H1 (cell line): Measurements from ENCODE around the gene ELMO1. TPM values are rescaled to one million over a fixed set of nuclear protein-coding genes. Genes with fewer than 3 reads are reported as not detected.

Experiments
- ATF2 ChIP-seq: IDR thresholded peaks from 2 replicates; pipeline ENCODE4 v1.6.1; 2012; ENCODE audit warnings: low read length, inconsistent platforms
- EZH2 ChIP-seq: fragments of 200-600 bp; sonication (generic); IDR thresholded peaks from 2 replicates; pipeline ENCODE4 v1.7.1; 2012; ENCODE audit warnings: low read depth, mild to moderate bottlenecking, moderate library complexity, low read length, inconsistent platforms; ENCODE audit not compliant: severe bottlenecking
- HDAC6 ChIP-seq: IDR thresholded peaks from one replicate; pipeline ENCODE4 v1.7.1; 2012; ENCODE audit warnings: low read depth, mild to moderate bottlenecking, inconsistent platforms, low read length, moderate library complexity
- KDM5A ChIP-seq: fragments of 200-600 bp; IDR thresholded peaks from 2 replicates; pipeline ENCODE4 v1.7.1; 2012; ENCODE audit warnings: mild to moderate bottlenecking, low read length, inconsistent platforms, mixed read lengths
- MAFK ChIP-seq: IDR thresholded peaks from 2 replicates; pipeline ENCODE4 v1.6.1; 2012; ENCODE audit warnings: low read depth, mild to moderate bottlenecking, improper control_type of control experiment, low read length
- SIN3A ChIP-seq, 2 experiments: IDR thresholded peaks in 1 of 2; conservative IDR thresholded peaks in 1 of 2; 2 replicates each; pipeline ENCODE4 v1.6.1; 2011 to 2012; ENCODE audit warnings: low read length in 2 of 2, improper control_type of control experiment in 1 of 2, low read depth in 1 of 2, mild to moderate bottlenecking in 1 of 2
- TCF12 ChIP-seq: IDR thresholded peaks from 2 replicates; pipeline ENCODE4 v1.6.1; 2011; ENCODE audit warnings: low read depth, mild to moderate bottlenecking, low read length
- YY1 ChIP-seq: IDR thresholded peaks from 2 replicates; pipeline ENCODE4 v1.6.1; 2011; ENCODE audit warnings: low read depth, mild to moderate bottlenecking, low read length
- polyA plus RNA-seq, 7 experiments: library from polyadenylated mRNA; depleted of rRNA in 3 of 7; stranded (reverse) in 5 of 7; unstranded in 2 of 7; fragments of >200 nt in 5 of 7; fragments of 200-250 nt in 2 of 7; gene quantifications; 1 replicate in 5 of 7; 2 replicates in 1 of 7; 4 replicates in 1 of 7; pipeline versions ENCODE4 v1.2.1 to v1.2.3, GENCODE V29; 2011 to 2013; ENCODE audit warnings: missing spikeins in 2 of 7, mixed read lengths in 2 of 7
- total RNA-seq: library from RNA; stranded (reverse); fragmentation: NEBNext Ultra II Directional; extraction: Animal tissue kit (Norgen Biotek cat#: 25700); gene quantifications from 2 replicates; pipeline ENCODE4 v1.2.1, GENCODE V29; 2021
- TF ChIP-seq, protein P1 (sequence below): fragments of 300-600 bp; sonication (generic); IDR thresholded peaks from 2 replicates; pipeline ENCODE4 v1.7.1; 2012; ENCODE audit warnings: low read length, moderate library complexity, mild to moderate bottlenecking, inconsistent platforms; ENCODE audit not compliant: insufficient replicate concordance

Gene ELMO1
- total and polyA plus RNA-seq, 2 of the 8 experiments (the other 6 are each of a cell fraction or from before 2014, with no cell fraction given), result 18.4 to 21.0 TPM

GRCh38 chr7:37481722-37482288 lies 33.1 kb upstream of the ELMO1 start (continued):
- TF ChIP-seq, protein P1, sequence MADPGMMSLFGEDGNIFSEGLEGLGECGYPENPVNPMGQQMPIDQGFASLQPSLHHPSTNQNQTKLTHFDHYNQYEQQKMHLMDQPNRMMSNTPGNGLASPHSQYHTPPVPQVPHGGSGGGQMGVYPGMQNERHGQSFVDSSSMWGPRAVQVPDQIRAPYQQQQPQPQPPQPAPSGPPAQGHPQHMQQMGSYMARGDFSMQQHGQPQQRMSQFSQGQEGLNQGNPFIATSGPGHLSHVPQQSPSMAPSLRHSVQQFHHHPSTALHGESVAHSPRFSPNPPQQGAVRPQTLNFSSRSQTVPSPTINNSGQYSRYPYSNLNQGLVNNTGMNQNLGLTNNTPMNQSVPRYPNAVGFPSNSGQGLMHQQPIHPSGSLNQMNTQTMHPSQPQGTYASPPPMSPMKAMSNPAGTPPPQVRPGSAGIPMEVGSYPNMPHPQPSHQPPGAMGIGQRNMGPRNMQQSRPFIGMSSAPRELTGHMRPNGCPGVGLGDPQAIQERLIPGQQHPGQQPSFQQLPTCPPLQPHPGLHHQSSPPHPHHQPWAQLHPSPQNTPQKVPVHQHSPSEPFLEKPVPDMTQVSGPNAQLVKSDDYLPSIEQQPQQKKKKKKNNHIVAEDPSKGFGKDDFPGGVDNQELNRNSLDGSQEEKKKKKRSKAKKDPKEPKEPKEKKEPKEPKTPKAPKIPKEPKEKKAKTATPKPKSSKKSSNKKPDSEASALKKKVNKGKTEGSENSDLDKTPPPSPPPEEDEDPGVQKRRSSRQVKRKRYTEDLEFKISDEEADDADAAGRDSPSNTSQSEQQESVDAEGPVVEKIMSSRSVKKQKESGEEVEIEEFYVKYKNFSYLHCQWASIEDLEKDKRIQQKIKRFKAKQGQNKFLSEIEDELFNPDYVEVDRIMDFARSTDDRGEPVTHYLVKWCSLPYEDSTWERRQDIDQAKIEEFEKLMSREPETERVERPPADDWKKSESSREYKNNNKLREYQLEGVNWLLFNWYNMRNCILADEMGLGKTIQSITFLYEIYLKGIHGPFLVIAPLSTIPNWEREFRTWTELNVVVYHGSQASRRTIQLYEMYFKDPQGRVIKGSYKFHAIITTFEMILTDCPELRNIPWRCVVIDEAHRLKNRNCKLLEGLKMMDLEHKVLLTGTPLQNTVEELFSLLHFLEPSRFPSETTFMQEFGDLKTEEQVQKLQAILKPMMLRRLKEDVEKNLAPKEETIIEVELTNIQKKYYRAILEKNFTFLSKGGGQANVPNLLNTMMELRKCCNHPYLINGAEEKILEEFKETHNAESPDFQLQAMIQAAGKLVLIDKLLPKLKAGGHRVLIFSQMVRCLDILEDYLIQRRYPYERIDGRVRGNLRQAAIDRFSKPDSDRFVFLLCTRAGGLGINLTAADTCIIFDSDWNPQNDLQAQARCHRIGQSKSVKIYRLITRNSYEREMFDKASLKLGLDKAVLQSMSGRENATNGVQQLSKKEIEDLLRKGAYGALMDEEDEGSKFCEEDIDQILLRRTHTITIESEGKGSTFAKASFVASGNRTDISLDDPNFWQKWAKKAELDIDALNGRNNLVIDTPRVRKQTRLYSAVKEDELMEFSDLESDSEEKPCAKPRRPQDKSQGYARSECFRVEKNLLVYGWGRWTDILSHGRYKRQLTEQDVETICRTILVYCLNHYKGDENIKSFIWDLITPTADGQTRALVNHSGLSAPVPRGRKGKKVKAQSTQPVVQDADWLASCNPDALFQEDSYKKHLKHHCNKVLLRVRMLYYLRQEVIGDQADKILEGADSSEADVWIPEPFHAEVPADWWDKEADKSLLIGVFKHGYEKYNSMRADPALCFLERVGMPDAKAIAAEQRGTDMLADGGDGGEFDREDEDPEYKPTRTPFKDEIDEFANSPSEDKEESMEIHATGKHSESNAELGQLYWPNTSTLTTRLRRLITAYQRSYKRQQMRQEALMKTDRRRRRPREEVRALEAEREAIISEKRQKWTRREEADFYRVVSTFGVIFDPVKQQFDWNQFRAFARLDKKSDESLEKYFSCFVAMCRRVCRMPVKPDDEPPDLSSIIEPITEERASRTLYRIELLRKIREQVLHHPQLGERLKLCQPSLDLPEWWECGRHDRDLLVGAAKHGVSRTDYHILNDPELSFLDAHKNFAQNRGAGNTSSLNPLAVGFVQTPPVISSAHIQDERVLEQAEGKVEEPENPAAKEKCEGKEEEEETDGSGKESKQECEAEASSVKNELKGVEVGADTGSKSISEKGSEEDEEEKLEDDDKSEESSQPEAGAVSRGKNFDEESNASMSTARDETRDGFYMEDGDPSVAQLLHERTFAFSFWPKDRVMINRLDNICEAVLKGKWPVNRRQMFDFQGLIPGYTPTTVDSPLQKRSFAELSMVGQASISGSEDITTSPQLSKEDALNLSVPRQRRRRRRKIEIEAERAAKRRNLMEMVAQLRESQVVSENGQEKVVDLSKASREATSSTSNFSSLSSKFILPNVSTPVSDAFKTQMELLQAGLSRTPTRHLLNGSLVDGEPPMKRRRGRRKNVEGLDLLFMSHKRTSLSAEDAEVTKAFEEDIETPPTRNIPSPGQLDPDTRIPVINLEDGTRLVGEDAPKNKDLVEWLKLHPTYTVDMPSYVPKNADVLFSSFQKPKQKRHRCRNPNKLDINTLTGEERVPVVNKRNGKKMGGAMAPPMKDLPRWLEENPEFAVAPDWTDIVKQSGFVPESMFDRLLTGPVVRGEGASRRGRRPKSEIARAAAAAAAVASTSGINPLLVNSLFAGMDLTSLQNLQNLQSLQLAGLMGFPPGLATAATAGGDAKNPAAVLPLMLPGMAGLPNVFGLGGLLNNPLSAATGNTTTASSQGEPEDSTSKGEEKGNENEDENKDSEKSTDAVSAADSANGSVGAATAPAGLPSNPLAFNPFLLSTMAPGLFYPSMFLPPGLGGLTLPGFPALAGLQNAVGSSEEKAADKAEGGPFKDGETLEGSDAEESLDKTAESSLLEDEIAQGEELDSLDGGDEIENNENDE, result no peak
- TF ChIP-seq TCF12 (no peak), MAFK (no peak), KDM5A (no peak), SIN3A (conservative IDR thresholded peaks at IDR 0.05 in 1 of 2, IDR thresholded peaks at IDR 0.05 in 1 of 2; ENCODE audit: low read depth in 1 of 2, low read length in 2 of 2) (no peak), EZH2 (no peak), ATF2 (no peak), HDAC6 (no peak), YY1 (no peak)
